ENCODE results near the gene COBLL1.

COBLL1 gene

GRCh38 chr2:164692114-164692513 is 149.5 kb downstream of the COBLL1 start:
- Histone ChIP-seq H3K27me3 (replicated peaks; ENCODE audit: control insufficient read depth, insufficient read depth, low read length, poor library complexity, severe bottlenecking) (no peaks in the 10 kb centered on the region), H3K36me3 (ENCODE audit: control insufficient read depth, insufficient read depth, low read length) (no peaks in the 10 kb centered on the region)
- no peak for DNase-seq

DNA sequence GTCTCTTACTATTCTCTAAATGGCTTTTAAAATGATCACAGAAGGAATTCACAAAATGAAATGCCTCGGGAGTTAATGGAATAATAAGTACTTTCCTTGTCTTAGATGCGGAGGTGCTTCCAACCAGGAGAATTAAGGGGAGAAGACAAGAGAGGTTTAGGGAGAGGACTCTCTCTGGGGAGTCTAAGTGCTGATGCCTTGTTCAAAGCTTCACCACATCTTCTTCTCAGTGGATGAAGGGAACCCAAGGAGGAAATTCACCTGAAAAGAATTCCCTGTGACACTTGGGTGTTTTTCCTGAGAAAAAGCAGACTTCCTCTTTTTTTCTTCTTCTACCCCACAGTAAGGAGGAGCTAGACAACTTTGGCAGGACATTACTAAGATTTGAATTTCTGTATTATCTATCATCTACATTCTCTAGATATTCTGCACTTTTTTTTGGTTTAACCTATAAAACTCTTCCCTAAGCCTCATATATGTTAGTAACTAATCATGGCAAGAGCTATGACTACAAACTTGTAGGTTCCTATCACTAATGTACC is 150.2 kb downstream of the COBLL1 start:
- no peak overlapping the region for H3K4me3 ChIP-seq (ENCODE audit: insufficient read depth, low read depth, low read length, poor library complexity, severe bottlenecking)
- H3K27ac ChIP-seq (ENCODE audit: insufficient read depth, low read length, poor library complexity, severe bottlenecking): no peak overlapping the region
- no peaks in the 10 kb centered on the region for H3K9me3 ChIP-seq (ENCODE audit: control insufficient read depth, low read length)
- no peaks in the 10 kb centered on the region for H3K27me3 ChIP-seq (replicated peaks; ENCODE audit: control insufficient read depth, insufficient read depth, low read length, poor library complexity, severe bottlenecking)
- no peaks in the 10 kb centered on the region for H3K4me1 ChIP-seq (ENCODE audit: control insufficient read depth, insufficient read depth, low read length, poor library complexity, severe bottlenecking)
- no peak for DNase-seq
- no peaks in the 10 kb centered on the region for H3K36me3 ChIP-seq (ENCODE audit: control insufficient read depth, insufficient read depth, low read length)

More at GRCh38 chr2:164692114-164692513, 149.5 kb downstream of the COBLL1 start:
- Histone ChIP-seq H3K27ac (ENCODE audit: insufficient read depth, low read length, poor library complexity, severe bottlenecking) (no peak overlapping the region), H3K4me1 (ENCODE audit: control insufficient read depth, insufficient read depth, low read length, poor library complexity, severe bottlenecking) (no peaks in the 10 kb centered on the region), H3K4me3 (ENCODE audit: insufficient read depth, low read depth, low read length, poor library complexity, severe bottlenecking) (no peak overlapping the region), H3K9me3 (ENCODE audit: control insufficient read depth, low read length) (no peaks in the 10 kb centered on the region)

GRCh38 chr2:164690361-164690760 is 151.3 kb downstream of the COBLL1 start:
- Histone ChIP-seq H3K27me3 (replicated peaks; ENCODE audit: control insufficient read depth, insufficient read depth, low read length, poor library complexity, severe bottlenecking) (no peaks in the 10 kb centered on the region), H3K9me3 (ENCODE audit: control insufficient read depth, low read length) (no peaks in the 10 kb centered on the region), H3K27ac (ENCODE audit: insufficient read depth, low read length, poor library complexity, severe bottlenecking) (no peak overlapping the region), H3K4me3 (ENCODE audit: insufficient read depth, low read depth, low read length, poor library complexity, severe bottlenecking) (no peak overlapping the region), H3K4me1 (ENCODE audit: control insufficient read depth, insufficient read depth, low read length, poor library complexity, severe bottlenecking) (no peaks in the 10 kb centered on the region), H3K36me3 (ENCODE audit: control insufficient read depth, insufficient read depth, low read length) (no peaks in the 10 kb centered on the region)
- DNase-seq: no peak

DNA sequence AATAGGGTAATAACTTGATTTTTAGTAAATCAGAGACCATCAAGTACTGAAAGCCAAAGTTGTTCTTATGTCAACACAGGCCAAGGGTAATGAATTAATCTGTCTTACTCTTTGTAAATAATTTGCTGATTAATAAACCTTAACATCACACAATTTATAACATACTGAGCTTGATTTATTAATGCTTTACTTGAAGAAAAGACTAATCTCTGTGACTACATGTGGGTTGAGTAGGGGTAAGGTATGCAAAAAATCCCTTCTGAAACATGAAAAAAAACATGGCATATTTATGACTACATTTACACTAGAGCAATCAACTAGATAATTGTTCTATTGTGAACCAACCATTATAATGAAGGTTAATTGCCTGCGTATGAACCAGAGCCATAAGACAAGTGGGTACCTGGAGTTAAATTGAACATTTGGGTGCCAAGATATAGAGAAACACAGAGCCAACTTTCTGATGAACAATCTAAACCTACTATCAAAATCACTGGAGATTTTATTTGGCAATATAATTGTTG is 152.7 kb downstream of the COBLL1 start:
- Histone ChIP-seq H3K27me3 (replicated peaks; ENCODE audit: control insufficient read depth, insufficient read depth, low read length, poor library complexity, severe bottlenecking) (no peaks in the 10 kb centered on the region), H3K9me3 (ENCODE audit: control insufficient read depth, low read length) (no peaks in the 10 kb centered on the region), H3K4me1 (ENCODE audit: control insufficient read depth, insufficient read depth, low read length, poor library complexity, severe bottlenecking) (no peaks in the 10 kb centered on the region), H3K4me3 (ENCODE audit: insufficient read depth, low read depth, low read length, poor library complexity, severe bottlenecking) (no peak overlapping the region), H3K27ac (ENCODE audit: insufficient read depth, low read length, poor library complexity, severe bottlenecking) (no peak overlapping the region), H3K36me3 (ENCODE audit: control insufficient read depth, insufficient read depth, low read length) (no peaks in the 10 kb centered on the region)
- DNase-seq: no peak

DNA sequence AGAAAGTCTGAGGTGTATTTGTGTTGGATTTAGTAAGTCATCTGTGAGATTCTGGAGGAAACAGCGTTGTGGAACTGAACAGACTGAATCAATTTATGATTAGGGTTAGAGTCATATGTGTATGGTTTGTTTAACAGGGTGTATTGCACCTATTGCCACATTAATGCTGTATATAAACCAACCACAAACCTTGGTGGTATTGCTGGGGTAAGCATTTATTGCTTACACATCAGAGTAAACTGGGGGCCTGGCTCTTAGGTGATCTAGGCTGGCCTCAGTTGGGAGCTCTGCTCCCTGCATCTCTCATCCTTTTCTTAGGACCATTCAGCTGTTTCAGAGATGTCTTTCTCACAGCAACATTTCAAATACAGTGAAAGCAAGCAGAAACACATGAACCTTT is 160.6 kb downstream of the COBLL1 start:
- Histone ChIP-seq H3K9me3 (ENCODE audit: control insufficient read depth, low read length) (no peaks in the 10 kb centered on the region), H3K36me3 (ENCODE audit: control insufficient read depth, insufficient read depth, low read length) (no peaks in the 10 kb centered on the region), H3K4me1 (ENCODE audit: control insufficient read depth, insufficient read depth, low read length, poor library complexity, severe bottlenecking) (no peaks in the 10 kb centered on the region), H3K27ac (ENCODE audit: insufficient read depth, low read length, poor library complexity, severe bottlenecking) (no peak overlapping the region), H3K27me3 (replicated peaks; ENCODE audit: control insufficient read depth, insufficient read depth, low read length, poor library complexity, severe bottlenecking) (no peaks in the 10 kb centered on the region), H3K4me3 (ENCODE audit: insufficient read depth, low read depth, low read length, poor library complexity, severe bottlenecking) (no peak overlapping the region)
- no peak for DNase-seq

GRCh38 chr2:164678631-164679149 is 162.9 kb downstream of the COBLL1 start:
- DNase-seq: no peak
- Histone ChIP-seq H3K4me3 (ENCODE audit: insufficient read depth, low read depth, low read length, poor library complexity, severe bottlenecking) (no peak overlapping the region), H3K4me1 (ENCODE audit: control insufficient read depth, insufficient read depth, low read length, poor library complexity, severe bottlenecking) (no peaks in the 10 kb centered on the region), H3K36me3 (ENCODE audit: control insufficient read depth, insufficient read depth, low read length) (no peaks in the 10 kb centered on the region), H3K27ac (ENCODE audit: insufficient read depth, low read length, poor library complexity, severe bottlenecking) (no peak overlapping the region), H3K27me3 (replicated peaks; ENCODE audit: control insufficient read depth, insufficient read depth, low read length, poor library complexity, severe bottlenecking) (no peaks in the 10 kb centered on the region), H3K9me3 (ENCODE audit: control insufficient read depth, low read length) (no peaks in the 10 kb centered on the region)

DNA sequence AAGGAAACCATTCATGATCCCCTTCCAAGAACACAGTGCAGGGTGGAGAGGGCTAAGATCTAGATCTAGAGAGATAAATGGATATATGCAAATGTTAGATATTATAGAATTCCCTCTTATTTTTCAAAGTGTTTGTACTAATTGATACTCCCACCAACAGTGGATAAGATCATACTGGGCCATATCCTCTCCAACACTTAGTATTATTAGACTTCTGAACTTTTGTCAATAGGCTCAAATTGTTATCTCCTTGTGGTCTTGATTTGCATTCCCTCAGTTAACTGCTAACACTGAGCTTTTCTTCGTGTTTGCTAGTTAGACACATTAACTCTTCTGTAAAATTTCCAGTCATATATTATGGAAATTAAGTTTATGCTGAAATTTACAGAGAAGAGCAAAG is 163.9 kb downstream of the COBLL1 start:
- DNase-seq: no peak
- Histone ChIP-seq H3K9me3 (ENCODE audit: control insufficient read depth, low read length) (no peaks in the 10 kb centered on the region), H3K27ac (ENCODE audit: insufficient read depth, low read length, poor library complexity, severe bottlenecking) (no peak overlapping the region), H3K4me3 (ENCODE audit: insufficient read depth, low read depth, low read length, poor library complexity, severe bottlenecking) (no peak overlapping the region), H3K4me1 (ENCODE audit: control insufficient read depth, insufficient read depth, low read length, poor library complexity, severe bottlenecking) (no peaks in the 10 kb centered on the region), H3K36me3 (ENCODE audit: control insufficient read depth, insufficient read depth, low read length) (no peaks in the 10 kb centered on the region), H3K27me3 (replicated peaks; ENCODE audit: control insufficient read depth, insufficient read depth, low read length, poor library complexity, severe bottlenecking) (no peaks in the 10 kb centered on the region)

DNA sequence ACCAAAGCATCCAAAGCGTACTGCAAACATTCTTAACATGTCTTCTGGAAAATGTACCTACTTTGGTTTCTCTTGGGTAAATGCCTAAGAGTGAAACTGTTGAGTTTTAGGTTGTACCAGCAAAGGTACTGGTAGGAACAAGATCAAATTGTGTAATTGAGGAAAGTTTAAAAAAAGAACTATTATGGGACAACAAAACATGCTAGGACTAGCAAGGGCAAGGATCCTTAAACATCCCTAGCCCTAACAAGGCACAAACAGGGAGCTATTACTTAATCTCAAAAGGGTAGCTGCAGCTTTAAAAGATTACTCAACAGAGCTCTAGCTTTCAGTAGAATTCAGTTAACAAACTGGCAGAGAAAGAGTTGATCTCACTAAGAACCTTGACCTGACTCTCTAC is 164.4 kb downstream of the COBLL1 start:
- Histone ChIP-seq H3K4me3 (ENCODE audit: insufficient read depth, low read depth, low read length, poor library complexity, severe bottlenecking) (no peak overlapping the region), H3K4me1 (ENCODE audit: control insufficient read depth, insufficient read depth, low read length, poor library complexity, severe bottlenecking) (no peaks in the 10 kb centered on the region), H3K27me3 (replicated peaks; ENCODE audit: control insufficient read depth, insufficient read depth, low read length, poor library complexity, severe bottlenecking) (no peaks in the 10 kb centered on the region), H3K27ac (ENCODE audit: insufficient read depth, low read length, poor library complexity, severe bottlenecking) (no peak overlapping the region), H3K9me3 (ENCODE audit: control insufficient read depth, low read length) (no peaks in the 10 kb centered on the region), H3K36me3 (ENCODE audit: control insufficient read depth, insufficient read depth, low read length) (no peaks in the 10 kb centered on the region)
- DNase-seq: no peak

DNA sequence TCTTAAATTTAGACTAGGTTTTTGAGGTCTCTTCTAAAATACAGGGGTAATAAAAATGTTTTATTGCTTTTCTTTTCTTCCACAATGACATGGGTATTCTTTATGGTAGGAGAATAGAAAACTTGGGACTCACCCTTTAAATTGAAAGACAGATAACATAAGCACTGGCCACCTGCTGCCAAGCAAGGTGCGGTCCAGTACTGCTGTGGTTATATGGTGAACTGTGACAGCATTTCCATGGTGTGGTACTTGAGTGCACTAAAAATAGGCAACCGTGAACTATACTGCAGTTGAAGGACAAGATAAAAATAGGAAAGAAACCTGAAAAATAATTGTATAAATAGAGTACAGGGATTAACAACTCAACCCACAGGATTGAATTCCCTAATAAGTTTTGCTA is 165.9 kb downstream of the COBLL1 start:
- Histone ChIP-seq H3K36me3 (ENCODE audit: control insufficient read depth, insufficient read depth, low read length) (no peaks in the 10 kb centered on the region), H3K27ac (ENCODE audit: insufficient read depth, low read length, poor library complexity, severe bottlenecking) (no peak overlapping the region), H3K27me3 (replicated peaks; ENCODE audit: control insufficient read depth, insufficient read depth, low read length, poor library complexity, severe bottlenecking) (no peaks in the 10 kb centered on the region), H3K4me1 (ENCODE audit: control insufficient read depth, insufficient read depth, low read length, poor library complexity, severe bottlenecking) (no peaks in the 10 kb centered on the region), H3K4me3 (ENCODE audit: insufficient read depth, low read depth, low read length, poor library complexity, severe bottlenecking) (no peak overlapping the region), H3K9me3 (ENCODE audit: control insufficient read depth, low read length) (no peaks in the 10 kb centered on the region)
- no peak for DNase-seq

GRCh38 chr2:164675027-164675426 is 166.6 kb downstream of the COBLL1 start:
- Histone ChIP-seq H3K27ac (ENCODE audit: insufficient read depth, low read length, poor library complexity, severe bottlenecking) (no peak overlapping the region), H3K36me3 (ENCODE audit: control insufficient read depth, insufficient read depth, low read length) (no peaks in the 10 kb centered on the region), H3K4me3 (ENCODE audit: insufficient read depth, low read depth, low read length, poor library complexity, severe bottlenecking) (no peak overlapping the region), H3K4me1 (ENCODE audit: control insufficient read depth, insufficient read depth, low read length, poor library complexity, severe bottlenecking) (no peaks in the 10 kb centered on the region), H3K9me3 (ENCODE audit: control insufficient read depth, low read length) (no peaks in the 10 kb centered on the region), H3K27me3 (replicated peaks; ENCODE audit: control insufficient read depth, insufficient read depth, low read length, poor library complexity, severe bottlenecking) (no peaks in the 10 kb centered on the region)
- DNase-seq: no peak
